ENCODE results near the gene HMG20A. TPM values are rescaled to one million over a fixed set of nuclear protein-coding genes. Genes with fewer than 3 reads are reported as not detected.

Gene HMG20A
- total and polyA plus RNA-seq, 2 experiments from 2014 or later: 17.8 to 57.8 TPM

- TF ChIP-seq, protein P1, sequence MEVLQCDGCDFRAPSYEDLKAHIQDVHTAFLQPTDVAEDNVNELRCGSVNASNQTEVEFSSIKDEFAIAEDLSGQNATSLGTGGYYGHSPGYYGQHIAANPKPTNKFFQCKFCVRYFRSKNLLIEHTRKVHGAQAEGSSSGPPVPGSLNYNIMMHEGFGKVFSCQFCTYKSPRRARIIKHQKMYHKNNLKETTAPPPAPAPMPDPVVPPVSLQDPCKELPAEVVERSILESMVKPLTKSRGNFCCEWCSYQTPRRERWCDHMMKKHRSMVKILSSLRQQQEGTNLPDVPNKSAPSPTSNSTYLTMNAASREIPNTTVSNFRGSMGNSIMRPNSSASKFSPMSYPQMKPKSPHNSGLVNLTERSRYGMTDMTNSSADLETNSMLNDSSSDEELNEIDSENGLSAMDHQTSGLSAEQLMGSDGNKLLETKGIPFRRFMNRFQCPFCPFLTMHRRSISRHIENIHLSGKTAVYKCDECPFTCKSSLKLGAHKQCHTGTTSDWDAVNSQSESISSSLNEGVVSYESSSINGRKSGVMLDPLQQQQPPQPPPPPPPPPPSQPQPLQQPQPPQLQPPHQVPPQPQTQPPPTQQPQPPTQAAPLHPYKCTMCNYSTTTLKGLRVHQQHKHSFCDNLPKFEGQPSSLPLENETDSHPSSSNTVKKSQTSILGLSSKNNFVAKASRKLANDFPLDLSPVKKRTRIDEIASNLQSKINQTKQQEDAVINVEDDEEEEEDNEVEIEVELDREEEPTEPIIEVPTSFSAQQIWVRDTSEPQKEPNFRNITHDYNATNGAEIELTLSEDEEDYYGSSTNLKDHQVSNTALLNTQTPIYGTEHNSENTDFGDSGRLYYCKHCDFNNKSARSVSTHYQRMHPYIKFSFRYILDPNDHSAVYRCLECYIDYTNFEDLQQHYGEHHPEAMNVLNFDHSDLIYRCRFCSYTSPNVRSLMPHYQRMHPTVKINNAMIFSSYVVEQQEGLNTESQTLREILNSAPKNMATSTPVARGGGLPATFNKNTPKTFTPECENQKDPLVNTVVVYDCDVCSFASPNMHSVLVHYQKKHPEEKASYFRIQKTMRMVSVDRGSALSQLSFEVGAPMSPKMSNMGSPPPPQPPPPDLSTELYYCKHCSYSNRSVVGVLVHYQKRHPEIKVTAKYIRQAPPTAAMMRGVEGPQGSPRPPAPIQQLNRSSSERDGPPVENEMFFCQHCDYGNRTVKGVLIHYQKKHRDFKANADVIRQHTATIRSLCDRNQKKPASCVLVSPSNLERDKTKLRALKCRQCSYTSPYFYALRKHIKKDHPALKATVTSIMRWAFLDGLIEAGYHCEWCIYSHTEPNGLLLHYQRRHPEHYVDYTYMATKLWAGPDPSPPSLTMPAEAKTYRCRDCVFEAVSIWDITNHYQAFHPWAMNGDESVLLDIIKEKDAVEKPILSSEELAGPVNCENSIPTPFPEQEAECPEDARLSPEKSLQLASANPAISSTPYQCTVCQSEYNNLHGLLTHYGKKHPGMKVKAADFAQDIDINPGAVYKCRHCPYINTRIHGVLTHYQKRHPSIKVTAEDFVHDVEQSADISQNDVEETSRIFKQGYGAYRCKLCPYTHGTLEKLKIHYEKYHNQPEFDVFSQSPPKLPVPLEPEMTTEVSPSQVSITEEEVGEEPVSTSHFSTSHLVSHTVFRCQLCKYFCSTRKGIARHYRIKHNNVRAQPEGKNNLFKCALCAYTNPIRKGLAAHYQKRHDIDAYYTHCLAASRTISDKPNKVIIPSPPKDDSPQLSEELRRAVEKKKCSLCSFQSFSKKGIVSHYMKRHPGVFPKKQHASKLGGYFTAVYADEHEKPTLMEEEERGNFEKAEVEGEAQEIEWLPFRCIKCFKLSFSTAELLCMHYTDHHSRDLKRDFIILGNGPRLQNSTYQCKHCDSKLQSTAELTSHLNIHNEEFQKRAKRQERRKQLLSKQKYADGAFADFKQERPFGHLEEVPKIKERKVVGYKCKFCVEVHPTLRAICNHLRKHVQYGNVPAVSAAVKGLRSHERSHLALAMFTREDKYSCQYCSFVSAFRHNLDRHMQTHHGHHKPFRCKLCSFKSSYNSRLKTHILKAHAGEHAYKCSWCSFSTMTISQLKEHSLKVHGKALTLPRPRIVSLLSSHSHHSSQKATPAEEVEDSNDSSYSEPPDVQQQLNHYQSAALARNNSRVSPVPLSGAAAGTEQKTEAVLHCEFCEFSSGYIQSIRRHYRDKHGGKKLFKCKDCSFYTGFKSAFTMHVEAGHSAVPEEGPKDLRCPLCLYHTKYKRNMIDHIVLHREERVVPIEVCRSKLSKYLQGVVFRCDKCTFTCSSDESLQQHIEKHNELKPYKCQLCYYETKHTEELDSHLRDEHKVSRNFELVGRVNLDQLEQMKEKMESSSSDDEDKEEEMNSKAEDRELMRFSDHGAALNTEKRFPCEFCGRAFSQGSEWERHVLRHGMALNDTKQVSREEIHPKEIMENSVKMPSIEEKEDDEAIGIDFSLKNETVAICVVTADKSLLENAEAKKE (CRISPR knock-in tag; IDR thresholded peaks at IDR 0.05): no peak
These were observed 33.6 kb downstream of the HMG20A start (continued) for GRCh38 chr15:77454265-77454664.

- Histone ChIP-seq H3K27ac (ENCODE audit: low read depth) (no peak overlapping the region), H3K36me3 (ENCODE audit: insufficient read depth) (peaks cover 4% of the 10 kb centered on the region; the same call in 1 of the 2 replicates)
- DNase-seq (ENCODE audit: low spot score): no peak
- TF ChIP-seq CREB1 (CRISPR knock-in tag; IDR thresholded peaks at IDR 0.05; ENCODE audit: low read depth): no peak
- TF ChIP-seq POLR2AphosphoS5 (IDR thresholded peaks at IDR 0.05; ENCODE audit: low read depth): no peak
- no peak for TF ChIP-seq CTCF (conservative IDR thresholded peaks at IDR 0.05; ENCODE audit: low read depth in 2 of 2)
- TF ChIP-seq EZH2 (IDR thresholded peaks at IDR 0.05; ENCODE audit: low read depth, unreplicated experiment): no peak
- no peak for TF ChIP-seq NANOG (IDR thresholded peaks at IDR 0.05; ENCODE audit: borderline replicate concordance)
- no peak for TF ChIP-seq ZNF114 (CRISPR knock-in tag; IDR thresholded peaks at IDR 0.05)
- TF ChIP-seq, protein P1 (CRISPR knock-in tag; IDR thresholded peaks at IDR 0.05): no peak
- no peak for TF ChIP-seq JUNB (IDR thresholded peaks at IDR 0.05; ENCODE audit: unreplicated experiment)
These were observed 34.3 kb downstream of the HMG20A start for GRCh38 chr15:77454951-77455350.

More at GRCh38 chr15:77454951-77455350, 34.3 kb downstream of the HMG20A start:
- H3K36me3 Mint-ChIP-seq (ENCODE audit: low read depth): peaks cover 23% of the 10 kb centered on the region
- Histone ChIP-seq H3F3A (replicated peaks; ENCODE audit: low read depth) (no peaks in the 10 kb centered on the region), H3K4me1 (ENCODE audit: insufficient read depth) (peaks cover 10% of the 10 kb centered on the region; the same call in 1 of the 2 replicates), H4K20me1 (replicated peaks; ENCODE audit: insufficient read depth) (0 out of 2 replicates have a peak, but pooled peaks cover 3% of the 10 kb centered on the region), H2AFZ (no peak overlapping the region), H3K79me2 (replicated peaks; ENCODE audit: insufficient read depth) (peaks cover 24% of the 10 kb centered on the region), H3K4me2 (no peak overlapping the region), H3K27me3 (ENCODE audit: insufficient read depth) (no peaks in the 10 kb centered on the region), H3K9me2 (ENCODE audit: insufficient read depth) (no peaks in the 10 kb centered on the region), H3K4me3 (no peak overlapping the region)
- ATAC-seq: no peak
- H3K4me1 Mint-ChIP-seq: peaks cover 12% of the 10 kb centered on the region
- peaks cover 3% of the 10 kb centered on the region for H3K27me3 Mint-ChIP-seq (ENCODE audit: insufficient read depth, low read depth, poor library complexity)
- no peaks in the 10 kb centered on the region for H3K9me3 Mint-ChIP-seq
- H3K4me3 Mint-ChIP-seq: no peak overlapping the region
- no peak overlapping the region for H3K27ac Mint-ChIP-seq

All from GM23338 (cell line).